HG03342 (cell line): ENCODE results near the gene KLHL30.

Experiments used
- ATAC-seq: cut with Tn5 transposase; IDR thresholded peaks from one replicate; pipeline ENCODE4 v1.9.1; 2021; ENCODE audit warnings: mild to moderate bottlenecking, moderate library complexity; ENCODE audit not compliant: unreplicated experiment

The KLHL30 gene

GRCh38 chr2:238138331-238139195 lies at the start of gene KLHL30:
Gene KLHL30 (plus strand): TSS chr2:238138668. CDS start chr2:238140755, 2,087 bp downstream.
- ATAC-seq, result no peak

GRCh38 chr2:238090887-238091286 lies 47.6 kb upstream of the KLHL30 start:
- no peak for ATAC-seq

- ATAC-seq, result no peak
Observed at GRCh38 chr2:238091436-238092060, 46.9 kb upstream of the KLHL30 start.

GRCh38 chr2:238092486-238093035 lies 45.9 kb upstream of the KLHL30 start:
- ATAC-seq, result no peak

- no peak for ATAC-seq
Observed at GRCh38 chr2:238093181-238094140, 45.0 kb upstream of the KLHL30 start.

GRCh38 chr2:238094438-238095022 lies 43.9 kb upstream of the KLHL30 start:
- no peak for ATAC-seq

GRCh38 chr2:238095143-238095542 lies 43.3 kb upstream of the KLHL30 start:
- no peak for ATAC-seq

- ATAC-seq, result no peak
Observed at GRCh38 chr2:238096311-238097011, 42.0 kb upstream of the KLHL30 start.

- ATAC-seq, result peak; percentile 4
Observed at GRCh38 chr2:238097201-238097987, 41.1 kb upstream of the KLHL30 start.

GRCh38 chr2:238097988-238098871 lies 40.2 kb upstream of the KLHL30 start:
- ATAC-seq, result peak; percentile 69

GRCh38 chr2:238098901-238099713 lies 39.4 kb upstream of the KLHL30 start:
- ATAC-seq, result peak; percentile 22

- ATAC-seq, result no peak
Observed at GRCh38 chr2:238099714-238100048, 38.8 kb upstream of the KLHL30 start.

- no peak for ATAC-seq
Observed at GRCh38 chr2:238100049-238100820, 38.2 kb upstream of the KLHL30 start, which contains the start of gene ESPNL. Gene ESPNL (plus strand): TSS chr2:238100340. CDS start chr2:238100420, 80 bp downstream.

- no peak for ATAC-seq
Observed at GRCh38 chr2:238100821-238101771, 37.4 kb upstream of the KLHL30 start.
